ENCODE results near the gene FLYWCH1. TPM values are rescaled to one million over a fixed set of nuclear protein-coding genes. Genes with fewer than 3 reads are reported as not detected.

FLYWCH1 gene
- total and polyA plus RNA-seq, 9 of the 15 experiments (the other 6 are each of a cell fraction or from before 2014, with no cell fraction given) = 0.18 to 33.6 (median 11.3) TPM

- ChIA-PET CTCF (ENCODE audit: low intra/inter-chr PET ratio) (no interaction called here), POLR2A (interaction anchor here (0.7 to 1.4 kb wide), 4 partner anchors 11 to 20 kb away, joined by 3 to 7 read pairs (median 3); partner anchors contain the start of gene PAQR4)
- Histone ChIP-seq H2AFZ (ENCODE audit: low read depth, low read length) (no peak overlapping the region), H3K27me3 (ENCODE audit: control insufficient read depth in 2 of 2, insufficient read depth in 2 of 2, low read length in 2 of 2) (peaks cover 12 to 26% of the 10 kb centered on the region in 2 experiments), H3K9me3 (replicated peaks; ENCODE audit: control insufficient read depth, insufficient read depth, low read depth, low read length) (no peaks in the 10 kb centered on the region), H3K9ac (ENCODE audit: insufficient read depth in 1 of 2, low read depth in 2 of 2, low read length in 2 of 2) (peak overlapping the region in 1 of 2 experiments; percentile 61; a peak in 1 of 4 replicates), H3K79me2 (ENCODE audit: control insufficient read depth, insufficient read depth, low read length) (no peaks in the 10 kb centered on the region), H3K4me1 (replicated peaks in 1 of 2; ENCODE audit: control insufficient read depth in 2 of 2, insufficient read depth in 2 of 2, low read length in 2 of 2) (peaks cover 0 to 45% of the 10 kb centered on the region in 2 experiments; a peak in 3 of 5 replicates), H3K4me3 (no peak overlapping the region), H3K36me3 (ENCODE audit: control insufficient read depth, insufficient read depth, low read length) (no peaks in the 10 kb centered on the region), H3K27ac (ENCODE audit: extremely low read depth, low read depth, low read length) (no peak overlapping the region), H4K20me1 (replicated peaks; ENCODE audit: control insufficient read depth, insufficient read depth, low read length) (no peaks in the 10 kb centered on the region; the same call in 1 of the 2 replicates), H3K9me1 (ENCODE audit: control insufficient read depth, insufficient read depth, low read length) (no peaks in the 10 kb centered on the region), H3K4me2 (ENCODE audit: insufficient read depth, low read length) (no peak overlapping the region)
- BruUV-seq (replicated peaks) = no TSS peak
- TF ChIP-seq CHD7 (IDR thresholded peaks at IDR 0.05; ENCODE audit: low read depth, low read length) (no peak), IFI16 (CRISPR knock-in tag; IDR thresholded peaks at IDR 0.05) (no peak), ZNF431 (CRISPR knock-in tag; IDR thresholded peaks at IDR 0.05) (no peak), ZFP36 (IDR thresholded peaks at IDR 0.05; ENCODE audit: low read depth, low read length, partially characterized antibody) (peak; percentile 49)
- ATAC-seq (no peak), FAIRE-seq (no peak), DNase-seq (ENCODE audit: extremely low read depth in 1 of 4, low spot score in 3 of 4) (peak in 1 of 4 experiments; percentile 47)
- intact Hi-C loops (cut with micrococcal nuclease) = no loop called here
- 47% methylated on average over 11 of the region's 11 CpGs for WGBS (ENCODE audit: insufficient coverage, low coverage, missing lambda C conversion rate)
- in situ Hi-C loops (cut with MboI) = no loop called here
These were observed 44.8 kb downstream of the FLYWCH1 start for GRCh38 chr16:2956579-2956956.

Measured in K562 (cell line).